ENCODE results near the gene EHD2.
A peak's percentile ranks its signal among the peaks of the same experiment; 100 is the strongest.
"Not testable (repeated sequence)": the region's sequence is repeated elsewhere in the genome, so short reads cannot be mapped to it uniquely, and the experiment has no call there.

EHD2 gene

GRCh38 chr19:47766670-47767069, 53.4 kb downstream of the EHD2 start:
- TF ChIP-seq CTCF (IDR thresholded peaks at IDR 0.05; ENCODE audit: borderline replicate concordance, insufficient read depth, low read depth, low read length): no peak
- no peak overlapping the region for H3K4me3 ChIP-seq (ENCODE audit: low read depth, low read length)

- TF ChIP-seq CTCF (IDR thresholded peaks at IDR 0.05; ENCODE audit: borderline replicate concordance, insufficient read depth, low read depth, low read length): no peak
- no peak overlapping the region for H3K4me3 ChIP-seq (ENCODE audit: low read depth, low read length)
These were observed 54.1 kb downstream of the EHD2 start for GRCh38 chr19:47767349-47767748.

GRCh38 chr19:47768604-47769003, 55.4 kb downstream of the EHD2 start:
- no peak for TF ChIP-seq CTCF (IDR thresholded peaks at IDR 0.05; ENCODE audit: borderline replicate concordance, insufficient read depth, low read depth, low read length)
- H3K4me3 ChIP-seq (ENCODE audit: low read depth, low read length): no peak overlapping the region

DNA sequence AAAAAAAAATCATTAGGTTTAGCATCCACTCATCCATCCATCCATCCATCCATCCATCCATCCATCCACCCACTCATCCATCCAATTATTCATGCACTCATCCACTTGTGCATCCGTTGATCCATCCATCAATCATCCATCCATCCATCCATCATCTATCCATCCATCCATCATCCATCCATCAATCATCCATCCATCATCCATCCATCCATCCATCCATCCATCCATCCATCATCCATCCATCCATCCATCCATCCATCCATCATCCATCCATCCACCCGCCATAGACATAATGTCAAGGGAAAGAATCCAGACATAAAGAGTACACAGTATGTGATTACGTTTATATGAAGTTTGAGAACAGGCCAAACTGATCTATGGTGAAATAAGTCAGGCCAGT, 56.3 kb downstream of the EHD2 start:
- H3K4me3 ChIP-seq (ENCODE audit: low read depth, low read length): no peak overlapping the region
- TF ChIP-seq CTCF (IDR thresholded peaks at IDR 0.05; ENCODE audit: borderline replicate concordance, insufficient read depth, low read depth, low read length): no peak

DNA sequence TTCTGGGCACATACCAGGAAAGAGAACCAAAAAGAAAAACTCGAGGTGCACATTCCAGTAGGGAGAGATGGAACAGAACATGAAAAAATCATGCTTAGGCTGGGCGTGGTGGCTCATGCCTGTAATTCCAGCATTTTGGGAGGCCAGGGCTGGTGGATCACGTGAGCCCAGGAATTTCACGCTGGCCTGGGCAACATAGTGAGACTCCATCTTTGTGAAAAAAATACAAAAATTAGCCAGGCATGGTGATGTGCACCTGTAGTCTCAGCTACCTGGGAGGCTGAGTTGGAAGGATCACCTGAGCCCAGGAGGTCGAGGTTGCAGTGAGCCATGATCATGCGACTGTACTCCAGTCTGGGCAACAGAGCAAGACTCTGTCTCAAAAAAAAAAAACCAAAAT, 58.1 kb downstream of the EHD2 start:
- H3K4me3 ChIP-seq (ENCODE audit: low read depth, low read length): not testable (repeated sequence)

DNA sequence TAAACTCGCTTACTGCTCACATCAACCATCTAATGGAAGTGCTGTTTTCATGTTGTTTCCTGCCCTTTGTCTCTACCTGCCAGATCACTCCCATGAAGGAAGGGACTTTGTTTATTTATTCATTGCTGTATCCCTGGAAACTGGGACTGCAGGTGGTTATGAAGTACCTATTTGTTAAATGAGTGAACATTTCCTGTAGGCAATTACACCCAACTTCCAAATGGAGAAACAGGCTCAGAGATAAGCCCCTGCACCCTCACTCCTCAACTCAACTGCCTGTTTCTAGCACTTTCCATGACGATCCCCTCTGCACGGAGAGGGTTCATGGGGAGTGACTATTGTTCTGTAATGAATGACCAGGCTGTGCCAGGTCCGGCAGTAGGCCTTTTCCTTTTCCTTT, 63.3 kb downstream of the EHD2 start:
- no peak overlapping the region for H3K4me3 ChIP-seq (ENCODE audit: low read depth, low read length)
- TF ChIP-seq CTCF (IDR thresholded peaks at IDR 0.05; ENCODE audit: borderline replicate concordance, insufficient read depth, low read depth, low read length): no peak

GRCh38 chr19:47777245-47778048, 64.2 kb downstream of the EHD2 start:
- peak overlapping the region; percentile 84 for H3K4me3 ChIP-seq (ENCODE audit: low read depth, low read length)

DNA sequence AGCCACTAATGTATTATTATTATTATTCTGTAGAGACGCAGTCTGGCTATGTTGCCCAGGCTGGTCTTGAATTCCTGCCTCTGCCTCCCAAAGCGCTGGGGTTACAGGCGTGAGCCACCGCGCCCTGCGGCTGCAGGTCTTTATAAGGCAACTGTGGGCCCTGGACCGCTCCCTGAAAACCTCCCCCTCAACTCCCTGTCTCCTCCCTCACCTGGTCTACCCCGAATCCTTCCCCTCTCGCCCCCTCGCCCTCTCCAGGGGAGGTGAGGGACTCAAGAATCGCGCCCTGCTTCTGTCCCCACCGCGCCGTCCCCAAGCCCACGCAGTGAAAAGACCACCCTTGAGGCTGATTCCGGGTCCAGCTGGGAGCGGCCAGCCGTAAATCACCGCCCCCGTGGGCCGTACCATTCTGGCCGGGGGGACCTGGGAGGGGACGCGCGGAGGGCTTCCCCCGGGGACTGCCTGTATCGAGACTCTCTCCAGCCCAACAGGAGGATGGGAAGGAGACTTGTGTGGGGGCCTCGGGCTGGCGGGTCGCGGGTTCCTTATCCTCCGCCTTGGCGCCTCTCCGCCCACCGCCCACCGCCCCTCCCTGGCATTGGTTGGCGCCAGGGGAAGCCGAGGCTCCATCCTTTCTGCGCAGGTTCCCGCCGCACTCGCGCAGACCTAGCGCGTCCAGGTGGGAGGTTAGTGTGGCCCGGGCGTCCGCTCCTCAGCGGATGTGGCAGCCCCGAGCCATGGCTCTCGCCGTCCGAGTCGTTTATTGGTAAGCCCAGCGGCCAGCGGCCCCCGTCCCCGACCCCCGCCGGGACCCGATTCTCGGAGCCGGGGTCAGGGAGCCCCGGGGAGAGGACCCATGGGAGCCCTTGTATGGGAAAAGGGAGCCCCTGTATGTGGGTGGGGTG, 65.1 kb downstream of the EHD2 start, which contains the start of gene SELENOW:
SELENOW (plus strand) TSS at position 655 of the 905 bp plus-strand sequence; CDS start at position 738, 83 bp downstream.
- H3K4me3 ChIP-seq (ENCODE audit: low read depth, low read length): peak within 1 kb of the TSS; percentile 84
- no peak for TF ChIP-seq CTCF (IDR thresholded peaks at IDR 0.05; ENCODE audit: borderline replicate concordance, insufficient read depth, low read depth, low read length)

Measured in GM12875 (cell line).